ENCODE data around the gene ACER2. TPM values are rescaled to one million over a fixed set of nuclear protein-coding genes. Genes with fewer than 3 reads are reported as not detected.

ACER2 gene
- total and polyA plus RNA-seq, 2 of the 4 experiments (the other 2 are of a cell fraction) = 0.84 to 1.6 TPM

- ATAC-seq (ENCODE audit: low read depth) (peak; percentile 42), DNase-seq (no peak)
- Histone ChIP-seq H3K27me3 (ENCODE audit: control insufficient read depth, insufficient read depth, low read length) (no peaks in the 10 kb centered on the region), H4K20me1 (ENCODE audit: insufficient read depth, low read length) (no peaks in the 10 kb centered on the region), H3K23ac (ENCODE audit: low read depth, low read length) (no peak overlapping the region), H3K18ac (ENCODE audit: low read depth, low read length) (no peak overlapping the region), H3K56ac (ENCODE audit: extremely low read depth, insufficient read depth, low read length) (no peak overlapping the region), H3K9me3 (ENCODE audit: control insufficient read depth, insufficient read depth, low read length) (no peaks in the 10 kb centered on the region), H3K79me1 (ENCODE audit: low read depth in 1 of 2, low read length in 2 of 2) (no peaks in the 10 kb centered on the region), H2BK120ac (ENCODE audit: low read depth, low read length) (no peak overlapping the region), H3K27ac (ENCODE audit: insufficient read depth, low read length) (no peak overlapping the region), H2AFZ (replicated peaks; ENCODE audit: low read length, poor library complexity) (peak overlapping the region; percentile 9), H2BK5ac (ENCODE audit: low read depth, low read length, poor library complexity, severe bottlenecking) (no peak overlapping the region), H2AK9ac (replicated peaks; ENCODE audit: low read depth, low read length, poor library complexity) (no peak overlapping the region), H3K36me3 (ENCODE audit: control insufficient read depth, insufficient read depth, low read length) (no peaks in the 10 kb centered on the region), H3K9me1 (ENCODE audit: insufficient read depth, low read length) (no peaks in the 10 kb centered on the region), H3K4me3 (ENCODE audit: insufficient read depth, low read depth, low read length) (no peak overlapping the region), H2BK15ac (ENCODE audit: low read depth, low read length) (no peak overlapping the region), H3K14ac (replicated peaks; ENCODE audit: low read depth, low read length) (no peak overlapping the region), H3K4ac (ENCODE audit: low read depth, low read length) (no peak overlapping the region), H3K4me1 (ENCODE audit: control insufficient read depth, insufficient read depth, low read length) (no peaks in the 10 kb centered on the region), H2AK5ac (ENCODE audit: low read depth, low read length) (no peak overlapping the region), H2BK20ac (ENCODE audit: low read depth, low read length) (no peak overlapping the region), H4K5ac (ENCODE audit: low read depth, low read length) (no peak overlapping the region), H3K4me2 (ENCODE audit: low read depth, low read length) (no peak overlapping the region), H4K91ac (ENCODE audit: insufficient read depth, low read depth, low read length) (no peak overlapping the region), H4K8ac (ENCODE audit: low read depth in 2 of 2, low read length in 2 of 2) (no peak overlapping the region), H3K9ac (ENCODE audit: low read depth, low read length) (no peak overlapping the region)
- CTCF ChIA-PET = no interaction called here
- dilution Hi-C loops (cut with HindIII; ENCODE audit: low sequenced_read_pairs, unreplicated experiment) (no loop called here), intact Hi-C loops (cut with micrococcal nuclease) (no loop called here), in situ Hi-C loops (cut with MboI; ENCODE audit: low sequenced_read_pairs) (no loop called here)
- POLR2A ChIA-PET (ENCODE audit: unreplicated experiment) = no interaction called here
- BruUV-seq (replicated peaks) = no TSS peak
- 83% methylated on average over 2 of the region's 2 CpGs; no CpG with 5 or more reads in 1 of the 2 experiments for WGBS, 2 experiments (ENCODE audit: extremely low coverage in 2 of 2, insufficient read length in 1 of 2)
- TF ChIP-seq USF2 (IDR thresholded peaks at IDR 0.05; ENCODE audit: low read depth, low read length) (no peak), MAZ (IDR thresholded peaks at IDR 0.05; ENCODE audit: borderline replicate concordance, low read depth, low read length) (no peak), MXI1 (IDR thresholded peaks at IDR 0.05; ENCODE audit: borderline replicate concordance, low read depth, low read length) (no peak), BHLHE40 (IDR thresholded peaks at IDR 0.05; ENCODE audit: low read depth, low read length) (no peak), CTCF (conservative IDR thresholded peaks at IDR 0.05; ENCODE audit: low read depth, low read length) (no peak), RCOR1 (IDR thresholded peaks at IDR 0.05; ENCODE audit: insufficient replicate concordance, low read length) (no peak), NFE2L2 (IDR thresholded peaks at IDR 0.05; ENCODE audit: low read depth, low read length) (no peak), RAD21 (IDR thresholded peaks at IDR 0.05; ENCODE audit: low read length) (no peak), ELK1 (IDR thresholded peaks at IDR 0.05; ENCODE audit: borderline replicate concordance, low read depth, low read length) (no peak), CEBPB (IDR thresholded peaks at IDR 0.05; ENCODE audit: low read depth, low read length) (no peak), SMC3 (IDR thresholded peaks at IDR 0.05; ENCODE audit: low read depth, low read length) (no peak), FOS (IDR thresholded peaks at IDR 0.05; ENCODE audit: low read depth, low read length) (no peak), POLR2A (IDR thresholded peaks at IDR 0.05; ENCODE audit: low read depth, low read length) (no peak), MAFK (IDR thresholded peaks at IDR 0.05; ENCODE audit: low read depth, low read length) (no peak)
Observed at GRCh38 chr9:19445452-19445851, 36.6 kb downstream of the ACER2 start.
